Activated CD8-positive, alpha-beta memory T cell treated with anti-CD3 and anti-CD28 coated beads for 24 hours (primary cell): ENCODE data around the gene CELA3A.
"Not testable (repeated sequence)": the region's sequence is repeated elsewhere in the genome, so short reads cannot be mapped to it uniquely, and the experiment has no call there.

Source experiments
- DNase-seq: peaks from one replicate; pipeline ENCODE4 v3.0.0-alpha.2; 2020

The CELA3A gene

DNA sequence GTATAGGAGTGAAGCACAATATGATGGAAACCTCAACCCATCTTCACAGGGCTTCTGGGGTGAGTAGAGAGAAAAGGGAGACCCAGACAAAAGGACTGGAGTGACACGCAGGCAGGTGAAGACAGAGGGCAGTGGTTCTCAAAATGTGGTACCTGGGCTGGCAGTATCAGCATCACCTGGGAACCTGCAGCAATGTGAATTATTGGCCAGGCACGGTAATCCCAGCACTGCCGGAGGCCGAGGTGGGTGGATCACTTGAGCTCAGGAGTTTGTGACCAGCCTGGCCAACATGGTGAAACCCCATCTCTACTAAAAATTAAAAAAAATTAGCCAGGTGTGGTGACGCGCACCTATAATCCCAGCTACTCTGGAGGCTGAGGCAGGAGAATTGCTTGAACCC lies 19.3 kb upstream of the CELA3A start:
- DNase-seq = not testable (repeated sequence)

DNA sequence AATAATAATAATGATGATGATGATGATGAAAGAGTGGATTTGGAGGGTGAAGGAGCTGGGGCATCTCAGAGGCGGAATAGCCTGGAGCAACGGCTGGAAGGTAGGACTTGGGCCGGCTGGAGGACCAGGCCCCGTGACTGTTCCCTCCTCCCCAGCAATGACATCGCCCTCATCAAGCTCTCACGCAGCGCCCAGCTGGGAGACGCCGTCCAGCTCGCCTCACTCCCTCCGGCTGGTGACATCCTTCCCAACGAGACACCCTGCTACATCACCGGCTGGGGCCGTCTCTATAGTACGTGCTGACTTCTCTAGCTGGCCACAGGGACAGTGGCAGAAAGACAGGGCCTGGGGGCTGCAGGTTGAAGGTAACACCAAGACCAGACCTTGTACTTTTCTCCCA lies 17.9 kb upstream of the CELA3A start:
- not testable (repeated sequence) for DNase-seq

- DNase-seq = not testable (repeated sequence)
Measured at GRCh38 chr1:21985893-21986292, 15.6 kb upstream of the CELA3A start.

DNA sequence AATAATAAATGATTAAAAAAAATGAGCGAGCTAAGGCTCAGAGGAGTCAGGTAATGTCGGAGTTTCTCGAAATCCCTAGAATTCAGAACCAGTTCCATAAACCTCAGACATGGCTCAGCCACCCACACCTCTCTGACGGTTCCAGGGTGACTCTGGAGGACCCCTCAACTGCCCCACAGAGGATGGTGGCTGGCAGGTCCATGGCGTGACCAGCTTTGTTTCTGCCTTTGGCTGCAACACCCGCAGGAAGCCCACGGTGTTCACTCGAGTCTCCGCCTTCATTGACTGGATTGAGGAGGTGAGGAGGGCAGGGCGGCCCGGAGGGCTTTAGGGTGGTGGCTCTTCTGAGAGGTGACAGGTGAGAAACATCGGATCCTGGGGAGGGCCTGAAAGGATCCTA lies 15.1 kb upstream of the CELA3A start:
- not testable (repeated sequence) for DNase-seq

GRCh38 chr1:21989672-21990393 lies 11.6 kb upstream of the CELA3A start:
- not testable (repeated sequence) for DNase-seq

- DNase-seq = not testable (repeated sequence)
Measured at GRCh38 chr1:21992186-21992585, 9.3 kb upstream of the CELA3A start.

GRCh38 chr1:21994716-21995115 lies 6.7 kb upstream of the CELA3A start:
- not testable (repeated sequence) for DNase-seq

GRCh38 chr1:21996663-21996970 lies 4.8 kb upstream of the CELA3A start:
- DNase-seq = not testable (repeated sequence)

GRCh38 chr1:21997891-21998623 lies 3.4 kb upstream of the CELA3A start:
- DNase-seq = not testable (repeated sequence)

DNA sequence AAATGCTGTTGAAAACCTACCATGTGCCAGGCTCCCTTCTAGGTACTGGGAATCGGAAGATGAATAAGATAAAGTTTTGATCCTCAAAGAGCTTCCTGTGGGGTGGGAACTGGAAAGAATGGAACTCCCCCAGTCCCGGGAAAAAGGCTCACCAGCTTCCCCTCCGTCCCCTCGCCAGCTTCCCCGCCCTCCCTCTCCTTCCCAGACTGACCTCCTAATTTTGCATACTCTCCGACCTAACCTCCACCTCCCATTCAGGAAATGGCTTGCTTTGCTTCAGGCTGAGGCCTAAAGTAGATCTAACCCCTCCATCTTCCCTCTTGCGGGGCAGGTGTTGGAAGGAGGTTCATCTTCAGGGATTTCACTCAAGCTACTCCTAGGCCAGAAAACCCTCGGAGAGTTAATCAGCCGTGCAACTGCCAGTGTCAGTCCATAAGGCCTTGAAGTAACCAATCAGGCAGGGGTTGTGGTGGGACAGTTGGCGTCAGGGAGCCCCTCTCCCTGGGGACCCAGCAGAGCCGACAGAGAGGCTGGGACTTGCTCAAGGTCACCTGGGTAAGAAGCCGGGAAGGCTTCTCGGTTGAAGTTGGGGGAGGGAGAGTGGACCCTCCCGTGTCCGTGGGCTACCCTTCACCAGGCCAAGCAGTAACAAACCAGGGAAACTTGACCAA lies 2.7 kb upstream of the CELA3A start:
- DNase-seq = not testable (repeated sequence)

- DNase-seq = not testable (repeated sequence)
Measured at GRCh38 chr1:21999645-22000044, 1.8 kb upstream of the CELA3A start.

DNA sequence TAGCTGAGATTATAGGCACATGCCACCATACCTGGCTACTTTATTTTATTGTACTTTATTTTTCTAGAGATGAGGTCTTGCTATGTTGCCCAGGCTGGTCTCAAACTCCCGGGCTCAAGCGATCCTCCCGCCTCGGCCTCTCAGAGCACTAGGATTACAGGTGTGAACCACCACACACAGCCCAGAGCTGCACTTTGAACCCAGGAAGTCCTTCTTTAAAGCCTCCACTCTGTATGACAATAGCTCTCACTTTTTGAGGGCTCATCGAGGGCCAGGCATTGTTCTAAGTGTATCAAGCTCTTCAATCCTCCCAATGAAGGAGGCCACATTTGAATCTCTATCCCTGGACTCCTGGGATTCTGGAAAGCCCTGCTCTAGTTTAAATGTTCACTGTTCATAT lies 1.0 kb downstream of the CELA3A start:
- DNase-seq = not testable (repeated sequence)

DNA sequence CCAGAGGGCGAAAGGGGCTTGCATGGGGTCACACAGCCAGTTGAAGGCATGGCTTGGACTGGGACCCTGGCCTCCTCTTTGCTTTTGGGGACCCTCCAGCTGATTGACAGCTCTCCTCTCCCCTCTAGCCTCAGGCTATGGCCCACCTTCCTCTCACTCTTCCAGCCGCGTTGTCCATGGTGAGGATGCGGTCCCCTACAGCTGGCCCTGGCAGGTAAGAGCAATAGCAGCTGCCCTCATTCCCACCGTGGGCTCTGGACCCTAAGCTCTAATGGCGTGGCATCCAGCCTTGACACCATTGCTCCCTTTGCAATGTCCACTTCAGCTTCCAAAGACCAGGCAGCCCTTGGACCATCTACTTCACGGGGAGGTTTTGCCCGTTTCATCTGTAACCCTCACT lies 1.4 kb downstream of the CELA3A start:
- DNase-seq = not testable (repeated sequence)

GRCh38 chr1:22003959-22004358 lies 2.5 kb downstream of the CELA3A start:
- DNase-seq = not testable (repeated sequence)

GRCh38 chr1:22005261-22006149 lies 4.0 kb downstream of the CELA3A start:
- DNase-seq = not testable (repeated sequence)

DNA sequence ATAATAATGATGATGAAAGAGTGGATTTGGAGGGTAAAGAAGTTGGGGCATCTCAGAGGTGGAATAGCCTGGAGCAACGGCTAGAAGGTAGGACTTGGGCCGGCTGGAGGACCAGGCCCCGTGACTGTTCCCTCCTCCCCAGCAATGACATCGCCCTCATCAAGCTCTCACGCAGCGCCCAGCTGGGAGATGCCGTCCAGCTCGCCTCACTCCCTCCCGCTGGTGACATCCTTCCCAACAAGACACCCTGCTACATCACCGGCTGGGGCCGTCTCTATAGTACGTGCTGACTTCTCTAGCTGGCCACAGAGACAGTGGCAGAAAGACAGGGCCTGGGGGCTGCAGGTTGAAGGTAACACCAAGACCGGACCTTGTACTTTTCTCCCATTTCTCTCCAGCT lies 5.3 kb downstream of the CELA3A start:
- DNase-seq = not testable (repeated sequence)

GRCh38 chr1:22007262-22007661 lies 5.8 kb downstream of the CELA3A start:
- DNase-seq = not testable (repeated sequence)

GRCh38 chr1:22009566-22009965 lies 8.1 kb downstream of the CELA3A start:
- DNase-seq = not testable (repeated sequence)

- DNase-seq = not testable (repeated sequence)
Measured at GRCh38 chr1:22012752-22013151, 11.3 kb downstream of the CELA3A start.

DNA sequence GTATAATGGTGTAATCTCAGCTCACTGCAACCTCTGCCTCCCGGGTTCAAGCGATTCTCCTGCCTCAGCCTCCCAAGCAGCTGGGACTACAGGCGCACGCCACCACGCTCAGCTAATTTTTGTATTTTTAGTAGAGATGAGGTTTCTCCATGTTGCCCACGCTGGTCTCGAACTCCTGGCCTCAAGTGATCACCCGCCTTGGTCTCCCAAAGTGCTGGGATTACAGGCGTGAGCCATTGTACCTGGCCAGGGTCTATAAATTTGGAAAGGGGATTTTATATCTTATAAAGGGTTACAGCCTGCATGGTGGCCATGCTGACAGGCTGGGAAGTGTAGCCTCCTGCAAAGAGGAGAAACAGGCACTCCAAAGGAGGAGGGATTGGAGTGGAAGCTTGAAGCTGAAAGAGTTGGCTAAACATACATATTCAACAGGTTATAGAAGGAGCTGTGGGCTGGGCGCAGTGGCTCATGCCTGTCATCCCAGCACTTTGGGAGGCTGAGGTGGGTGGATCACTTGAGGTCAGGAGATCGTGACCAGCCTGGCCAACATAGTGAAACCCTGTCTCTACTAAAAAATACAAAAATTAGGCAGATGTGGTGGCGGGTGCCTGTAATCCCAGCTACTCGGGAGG lies 13.2 kb downstream of the CELA3A start:
- DNase-seq = not testable (repeated sequence)

DNA sequence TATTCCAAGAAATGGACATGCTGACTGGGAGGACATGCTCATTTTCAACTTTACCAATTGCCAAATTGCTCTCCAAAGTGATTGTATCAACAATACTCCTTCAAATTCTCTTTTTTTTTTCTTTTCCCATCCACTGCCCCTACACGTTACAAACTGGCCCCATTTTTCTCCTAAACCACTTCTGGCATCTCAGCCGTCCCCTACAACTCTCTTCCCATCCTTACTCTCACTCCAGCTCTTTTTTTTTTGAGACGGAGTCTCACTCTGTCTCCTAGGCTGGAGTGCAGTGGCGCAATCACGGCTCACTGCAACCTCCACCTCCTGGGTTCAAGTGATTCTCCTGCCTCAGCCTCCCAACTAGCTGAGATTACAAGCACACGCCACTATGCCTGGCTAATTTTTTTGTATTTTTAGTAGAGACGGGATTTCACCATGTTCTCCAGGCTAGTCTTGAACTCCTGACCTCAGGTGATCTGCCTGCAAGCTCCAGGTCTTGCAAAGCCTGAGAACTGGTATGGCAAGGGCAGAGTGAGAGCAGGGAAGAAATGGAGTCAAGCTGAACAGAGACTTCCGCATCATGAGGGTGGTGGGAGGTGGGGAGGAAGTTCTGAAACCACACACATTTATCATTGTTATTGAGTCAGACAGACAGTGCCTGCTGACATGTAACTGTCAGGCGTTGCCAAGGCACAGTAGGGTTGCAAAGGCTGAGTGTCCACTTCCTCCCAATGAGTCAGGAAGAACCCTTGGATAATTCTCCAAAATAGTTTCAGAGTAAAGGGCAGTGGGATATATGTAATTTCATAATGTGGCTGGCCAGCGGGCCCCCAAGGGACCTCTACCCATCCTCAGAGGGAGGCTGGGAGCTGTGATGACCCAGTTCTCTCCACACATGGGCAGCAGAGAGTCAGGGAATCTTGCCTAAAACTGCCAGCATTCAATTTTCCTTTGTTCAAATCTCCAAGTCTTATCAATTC lies 17.4 kb downstream of the CELA3A start:
- peak; percentile 79 for DNase-seq
